A549 (cell line): ENCODE data around the gene ALB.

Experiments used
- BHLHE40 ChIP-seq: IDR thresholded peaks from 2 replicates; pipeline ENCODE4 v1.6.1; 2012; ENCODE audit warnings: low read depth, low read length, inconsistent platforms
- CEBPB ChIP-seq, 2 experiments: fragments of >200 bp in 1 of 2; sonication (Bioruptor Twin) in 1 of 2; formaldehyde crosslinking in 1 of 2; IDR thresholded peaks; 2 replicates each; pipeline ENCODE4 v1.6.1; 2012 to 2016
- FOSL2 ChIP-seq, 2 experiments: fragments of 450-650 bp in 1 of 2; fragments of >200 bp in 1 of 2; sonication (Bioruptor Twin) in 1 of 2; formaldehyde crosslinking; IDR thresholded peaks; 2 replicates each; pipeline versions ENCODE4 v1.5.0 to v1.6.1; 2016 to 2020; ENCODE audit warnings: mild to moderate bottlenecking in 1 of 2, moderate library complexity in 1 of 2
- HDAC2 ChIP-seq: fragments of 200-600 bp; sonication (generic); IDR thresholded peaks from 2 replicates; pipeline ENCODE4 v1.6.1; 2016
- HMGXB4 ChIP-seq: fragments of 250-450 bp; sonication (Bioruptor Pico); IDR thresholded peaks from 2 replicates; pipeline ENCODE4 v1.5.0; 2021; ENCODE audit warnings: mild to moderate bottlenecking, moderate library complexity, borderline replicate concordance
- HOXA7 ChIP-seq: fragments of 250-450 bp; sonication (Bioruptor Pico); IDR thresholded peaks from 2 replicates; pipeline ENCODE4 v1.5.0; 2020; ENCODE audit warnings: mild to moderate bottlenecking, moderate library complexity
- JUN ChIP-seq, 2 experiments: fragments of >200 bp; sonication (Bioruptor Twin); formaldehyde crosslinking; IDR thresholded peaks; 2 replicates in 1 of 2; 3 replicates in 1 of 2; pipeline ENCODE4 v1.6.1; 2016 to 2017
- POLR2A ChIP-seq: IDR thresholded peaks from 2 replicates; pipeline ENCODE4 v1.6.1; 2012; ENCODE audit warnings: mild to moderate bottlenecking, low read length
- SREBF2 ChIP-seq: fragments of 450-650 bp; IDR thresholded peaks from 2 replicates; pipeline ENCODE4 v1.6.1; 2014; ENCODE audit warnings: mild to moderate bottlenecking, moderate library complexity
- TF ChIP-seq, protein P1 (sequence below): fragments of >200 bp; sonication (Bioruptor Twin); formaldehyde crosslinking; IDR thresholded peaks from 3 replicates; pipeline ENCODE4 v1.5.1; 2016
- TF ChIP-seq, protein P2 (sequence below): fragments of >200 bp; sonication (Bioruptor Twin); formaldehyde crosslinking; IDR thresholded peaks from 3 replicates; pipeline ENCODE4 v1.6.1; 2016
- TF ChIP-seq, protein P3 (sequence below): fragments of 200-600 bp; sonication (generic); IDR thresholded peaks from 2 replicates; pipeline ENCODE4 v1.6.1; 2016; ENCODE audit warnings: antibody characterized with exemption, mild to moderate bottlenecking, moderate library complexity

- TF ChIP-seq POLR2A (no peak), BHLHE40 (no peak), SREBF2 (no peak), JUN (IDR thresholded peaks at IDR 0.05) (no peak), HMGXB4 (CRISPR knock-in tag) (no peak), HDAC2 (no peak), HOXA7 (CRISPR knock-in tag) (no peak), CEBPB (IDR thresholded peaks at IDR 0.05) (no peak), FOSL2 (IDR thresholded peaks at IDR 0.05) (no peak), FOSL2 (CRISPR knock-in tag; IDR thresholded peaks at IDR 0.05) (no peak)
- TF ChIP-seq, protein P1, sequence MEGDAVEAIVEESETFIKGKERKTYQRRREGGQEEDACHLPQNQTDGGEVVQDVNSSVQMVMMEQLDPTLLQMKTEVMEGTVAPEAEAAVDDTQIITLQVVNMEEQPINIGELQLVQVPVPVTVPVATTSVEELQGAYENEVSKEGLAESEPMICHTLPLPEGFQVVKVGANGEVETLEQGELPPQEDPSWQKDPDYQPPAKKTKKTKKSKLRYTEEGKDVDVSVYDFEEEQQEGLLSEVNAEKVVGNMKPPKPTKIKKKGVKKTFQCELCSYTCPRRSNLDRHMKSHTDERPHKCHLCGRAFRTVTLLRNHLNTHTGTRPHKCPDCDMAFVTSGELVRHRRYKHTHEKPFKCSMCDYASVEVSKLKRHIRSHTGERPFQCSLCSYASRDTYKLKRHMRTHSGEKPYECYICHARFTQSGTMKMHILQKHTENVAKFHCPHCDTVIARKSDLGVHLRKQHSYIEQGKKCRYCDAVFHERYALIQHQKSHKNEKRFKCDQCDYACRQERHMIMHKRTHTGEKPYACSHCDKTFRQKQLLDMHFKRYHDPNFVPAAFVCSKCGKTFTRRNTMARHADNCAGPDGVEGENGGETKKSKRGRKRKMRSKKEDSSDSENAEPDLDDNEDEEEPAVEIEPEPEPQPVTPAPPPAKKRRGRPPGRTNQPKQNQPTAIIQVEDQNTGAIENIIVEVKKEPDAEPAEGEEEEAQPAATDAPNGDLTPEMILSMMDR: no peak
- TF ChIP-seq, protein P2, sequence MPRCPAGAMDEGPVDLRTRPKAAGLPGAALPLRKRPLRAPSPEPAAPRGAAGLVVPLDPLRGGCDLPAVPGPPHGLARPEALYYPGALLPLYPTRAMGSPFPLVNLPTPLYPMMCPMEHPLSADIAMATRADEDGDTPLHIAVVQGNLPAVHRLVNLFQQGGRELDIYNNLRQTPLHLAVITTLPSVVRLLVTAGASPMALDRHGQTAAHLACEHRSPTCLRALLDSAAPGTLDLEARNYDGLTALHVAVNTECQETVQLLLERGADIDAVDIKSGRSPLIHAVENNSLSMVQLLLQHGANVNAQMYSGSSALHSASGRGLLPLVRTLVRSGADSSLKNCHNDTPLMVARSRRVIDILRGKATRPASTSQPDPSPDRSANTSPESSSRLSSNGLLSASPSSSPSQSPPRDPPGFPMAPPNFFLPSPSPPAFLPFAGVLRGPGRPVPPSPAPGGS: no peak
- TF ChIP-seq, protein P3, sequence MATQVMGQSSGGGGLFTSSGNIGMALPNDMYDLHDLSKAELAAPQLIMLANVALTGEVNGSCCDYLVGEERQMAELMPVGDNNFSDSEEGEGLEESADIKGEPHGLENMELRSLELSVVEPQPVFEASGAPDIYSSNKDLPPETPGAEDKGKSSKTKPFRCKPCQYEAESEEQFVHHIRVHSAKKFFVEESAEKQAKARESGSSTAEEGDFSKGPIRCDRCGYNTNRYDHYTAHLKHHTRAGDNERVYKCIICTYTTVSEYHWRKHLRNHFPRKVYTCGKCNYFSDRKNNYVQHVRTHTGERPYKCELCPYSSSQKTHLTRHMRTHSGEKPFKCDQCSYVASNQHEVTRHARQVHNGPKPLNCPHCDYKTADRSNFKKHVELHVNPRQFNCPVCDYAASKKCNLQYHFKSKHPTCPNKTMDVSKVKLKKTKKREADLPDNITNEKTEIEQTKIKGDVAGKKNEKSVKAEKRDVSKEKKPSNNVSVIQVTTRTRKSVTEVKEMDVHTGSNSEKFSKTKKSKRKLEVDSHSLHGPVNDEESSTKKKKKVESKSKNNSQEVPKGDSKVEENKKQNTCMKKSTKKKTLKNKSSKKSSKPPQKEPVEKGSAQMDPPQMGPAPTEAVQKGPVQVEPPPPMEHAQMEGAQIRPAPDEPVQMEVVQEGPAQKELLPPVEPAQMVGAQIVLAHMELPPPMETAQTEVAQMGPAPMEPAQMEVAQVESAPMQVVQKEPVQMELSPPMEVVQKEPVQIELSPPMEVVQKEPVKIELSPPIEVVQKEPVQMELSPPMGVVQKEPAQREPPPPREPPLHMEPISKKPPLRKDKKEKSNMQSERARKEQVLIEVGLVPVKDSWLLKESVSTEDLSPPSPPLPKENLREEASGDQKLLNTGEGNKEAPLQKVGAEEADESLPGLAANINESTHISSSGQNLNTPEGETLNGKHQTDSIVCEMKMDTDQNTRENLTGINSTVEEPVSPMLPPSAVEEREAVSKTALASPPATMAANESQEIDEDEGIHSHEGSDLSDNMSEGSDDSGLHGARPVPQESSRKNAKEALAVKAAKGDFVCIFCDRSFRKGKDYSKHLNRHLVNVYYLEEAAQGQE: no peak
These were observed 7.8 kb upstream of the ALB start for GRCh38 chr4:73396304-73396703.
